ENCODE results near the gene FABP3. TPM values are rescaled to one million over a fixed set of nuclear protein-coding genes. Genes with fewer than 3 reads are reported as not detected.

FABP3 gene
- total and polyA plus RNA-seq, 2 of the 13 experiments (the other 11 are each of a cell fraction or from before 2014, with no cell fraction given) = 0.21 to 0.24 TPM

DNA sequence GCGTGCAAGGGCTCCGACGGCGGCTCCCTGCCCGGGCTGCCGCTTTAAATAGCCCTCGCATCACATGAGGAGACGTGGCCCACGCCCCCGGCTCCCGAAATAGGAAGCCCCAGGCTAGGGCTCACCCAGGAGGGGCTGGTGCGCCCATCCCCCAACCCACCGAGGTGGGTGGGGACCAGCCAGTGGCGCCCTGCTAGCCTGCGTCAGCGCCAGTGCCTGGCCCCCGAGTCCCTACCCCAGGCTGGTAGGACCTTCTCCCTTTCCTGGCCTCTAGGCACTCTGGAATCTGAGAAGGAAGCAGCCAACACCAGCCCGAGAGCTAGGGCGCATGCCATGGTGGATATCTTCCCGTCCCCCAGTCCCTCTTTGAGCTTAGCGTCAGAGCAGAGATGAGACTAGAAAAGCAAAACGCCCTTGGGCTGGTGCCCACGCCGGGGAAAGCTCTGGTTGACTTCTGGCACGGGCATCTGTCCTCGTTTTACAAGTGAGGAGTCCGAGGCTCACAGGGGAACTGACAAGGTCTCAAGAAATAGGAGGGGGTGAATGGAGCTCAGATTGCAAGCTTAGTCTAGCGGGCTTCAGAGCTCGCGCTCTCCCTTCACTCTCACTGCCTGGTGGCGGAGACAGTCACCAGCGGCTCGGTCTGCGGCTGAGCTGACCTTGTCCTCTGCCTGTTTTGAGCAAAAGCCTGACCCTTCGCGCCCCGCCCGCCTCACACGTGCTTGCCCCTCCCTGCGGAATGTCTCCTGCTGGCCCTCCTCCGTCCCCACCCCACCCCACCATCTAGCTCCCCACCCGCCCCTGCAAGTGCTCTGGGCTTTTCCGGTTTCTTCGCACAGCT, at the start of gene FABP3 (continued):
- TF ChIP-seq, protein P1, sequence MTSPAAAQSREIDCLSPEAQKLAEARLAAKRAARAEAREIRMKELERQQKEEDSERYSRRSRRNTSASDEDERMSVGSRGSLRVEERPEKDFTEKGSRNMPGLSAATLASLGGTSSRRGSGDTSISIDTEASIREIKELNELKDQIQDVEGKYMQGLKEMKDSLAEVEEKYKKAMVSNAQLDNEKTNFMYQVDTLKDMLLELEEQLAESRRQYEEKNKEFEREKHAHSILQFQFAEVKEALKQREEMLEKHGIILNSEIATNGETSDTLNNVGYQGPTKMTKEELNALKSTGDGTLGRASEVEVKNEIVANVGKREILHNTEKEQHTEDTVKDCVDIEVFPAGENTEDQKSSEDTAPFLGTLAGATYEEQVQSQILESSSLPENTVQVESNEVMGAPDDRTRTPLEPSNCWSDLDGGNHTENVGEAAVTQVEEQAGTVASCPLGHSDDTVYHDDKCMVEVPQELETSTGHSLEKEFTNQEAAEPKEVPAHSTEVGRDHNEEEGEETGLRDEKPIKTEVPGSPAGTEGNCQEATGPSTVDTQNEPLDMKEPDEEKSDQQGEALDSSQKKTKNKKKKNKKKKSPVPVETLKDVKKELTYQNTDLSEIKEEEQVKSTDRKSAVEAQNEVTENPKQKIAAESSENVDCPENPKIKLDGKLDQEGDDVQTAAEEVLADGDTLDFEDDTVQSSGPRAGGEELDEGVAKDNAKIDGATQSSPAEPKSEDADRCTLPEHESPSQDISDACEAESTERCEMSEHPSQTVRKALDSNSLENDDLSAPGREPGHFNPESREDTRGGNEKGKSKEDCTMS (CRISPR knock-in tag; conservative IDR thresholded peaks at IDR 0.05) = no peak
- TF ChIP-seq ESRRA (CRISPR knock-in tag; IDR thresholded peaks at IDR 0.05; ENCODE audit: low read depth) (peak; percentile 69; the same call in 1 of the 2 replicates), LCORL (IDR thresholded peaks at IDR 0.05) (no peak), LCORL (CRISPR knock-in tag; IDR thresholded peaks at IDR 0.05) (peak; percentile 75), SP5 (CRISPR knock-in tag; IDR thresholded peaks at IDR 0.05; ENCODE audit: borderline replicate concordance, low read depth) (peak; percentile 57; the same call in 1 of the 2 replicates), HHEX (CRISPR knock-in tag; IDR thresholded peaks at IDR 0.05) (no peak), HMG20A (CRISPR knock-in tag; IDR thresholded peaks at IDR 0.05; ENCODE audit: borderline replicate concordance) (no peak), NFE2L2 (IDR thresholded peaks at IDR 0.05; ENCODE audit: low read length) (no peak), ZFP36L1 (CRISPR knock-in tag; IDR thresholded peaks at IDR 0.05) (no peak), BHLHE40 (IDR thresholded peaks at IDR 0.05; ENCODE audit: low read length) (peak; percentile 90), ZSCAN9 (CRISPR knock-in tag; IDR thresholded peaks at IDR 0.05; ENCODE audit: borderline replicate concordance) (no peak)
- TF ChIP-seq, protein P2, sequence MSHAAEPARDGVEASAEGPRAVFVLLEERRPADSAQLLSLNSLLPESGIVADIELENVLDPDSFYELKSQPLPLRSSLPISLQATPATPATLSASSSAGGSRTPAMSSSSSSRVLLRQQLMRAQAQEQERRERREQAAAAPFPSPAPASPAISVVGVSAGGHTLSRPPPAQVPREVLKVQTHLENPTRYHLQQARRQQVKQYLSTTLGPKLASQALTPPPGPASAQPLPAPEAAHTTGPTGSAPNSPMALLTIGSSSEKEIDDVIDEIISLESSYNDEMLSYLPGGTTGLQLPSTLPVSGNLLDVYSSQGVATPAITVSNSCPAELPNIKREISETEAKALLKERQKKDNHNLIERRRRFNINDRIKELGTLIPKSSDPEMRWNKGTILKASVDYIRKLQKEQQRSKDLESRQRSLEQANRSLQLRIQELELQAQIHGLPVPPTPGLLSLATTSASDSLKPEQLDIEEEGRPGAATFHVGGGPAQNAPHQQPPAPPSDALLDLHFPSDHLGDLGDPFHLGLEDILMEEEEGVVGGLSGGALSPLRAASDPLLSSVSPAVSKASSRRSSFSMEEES (CRISPR knock-in tag; IDR thresholded peaks at IDR 0.05) = peak; percentile 65
- TF ChIP-seq, protein P3, sequence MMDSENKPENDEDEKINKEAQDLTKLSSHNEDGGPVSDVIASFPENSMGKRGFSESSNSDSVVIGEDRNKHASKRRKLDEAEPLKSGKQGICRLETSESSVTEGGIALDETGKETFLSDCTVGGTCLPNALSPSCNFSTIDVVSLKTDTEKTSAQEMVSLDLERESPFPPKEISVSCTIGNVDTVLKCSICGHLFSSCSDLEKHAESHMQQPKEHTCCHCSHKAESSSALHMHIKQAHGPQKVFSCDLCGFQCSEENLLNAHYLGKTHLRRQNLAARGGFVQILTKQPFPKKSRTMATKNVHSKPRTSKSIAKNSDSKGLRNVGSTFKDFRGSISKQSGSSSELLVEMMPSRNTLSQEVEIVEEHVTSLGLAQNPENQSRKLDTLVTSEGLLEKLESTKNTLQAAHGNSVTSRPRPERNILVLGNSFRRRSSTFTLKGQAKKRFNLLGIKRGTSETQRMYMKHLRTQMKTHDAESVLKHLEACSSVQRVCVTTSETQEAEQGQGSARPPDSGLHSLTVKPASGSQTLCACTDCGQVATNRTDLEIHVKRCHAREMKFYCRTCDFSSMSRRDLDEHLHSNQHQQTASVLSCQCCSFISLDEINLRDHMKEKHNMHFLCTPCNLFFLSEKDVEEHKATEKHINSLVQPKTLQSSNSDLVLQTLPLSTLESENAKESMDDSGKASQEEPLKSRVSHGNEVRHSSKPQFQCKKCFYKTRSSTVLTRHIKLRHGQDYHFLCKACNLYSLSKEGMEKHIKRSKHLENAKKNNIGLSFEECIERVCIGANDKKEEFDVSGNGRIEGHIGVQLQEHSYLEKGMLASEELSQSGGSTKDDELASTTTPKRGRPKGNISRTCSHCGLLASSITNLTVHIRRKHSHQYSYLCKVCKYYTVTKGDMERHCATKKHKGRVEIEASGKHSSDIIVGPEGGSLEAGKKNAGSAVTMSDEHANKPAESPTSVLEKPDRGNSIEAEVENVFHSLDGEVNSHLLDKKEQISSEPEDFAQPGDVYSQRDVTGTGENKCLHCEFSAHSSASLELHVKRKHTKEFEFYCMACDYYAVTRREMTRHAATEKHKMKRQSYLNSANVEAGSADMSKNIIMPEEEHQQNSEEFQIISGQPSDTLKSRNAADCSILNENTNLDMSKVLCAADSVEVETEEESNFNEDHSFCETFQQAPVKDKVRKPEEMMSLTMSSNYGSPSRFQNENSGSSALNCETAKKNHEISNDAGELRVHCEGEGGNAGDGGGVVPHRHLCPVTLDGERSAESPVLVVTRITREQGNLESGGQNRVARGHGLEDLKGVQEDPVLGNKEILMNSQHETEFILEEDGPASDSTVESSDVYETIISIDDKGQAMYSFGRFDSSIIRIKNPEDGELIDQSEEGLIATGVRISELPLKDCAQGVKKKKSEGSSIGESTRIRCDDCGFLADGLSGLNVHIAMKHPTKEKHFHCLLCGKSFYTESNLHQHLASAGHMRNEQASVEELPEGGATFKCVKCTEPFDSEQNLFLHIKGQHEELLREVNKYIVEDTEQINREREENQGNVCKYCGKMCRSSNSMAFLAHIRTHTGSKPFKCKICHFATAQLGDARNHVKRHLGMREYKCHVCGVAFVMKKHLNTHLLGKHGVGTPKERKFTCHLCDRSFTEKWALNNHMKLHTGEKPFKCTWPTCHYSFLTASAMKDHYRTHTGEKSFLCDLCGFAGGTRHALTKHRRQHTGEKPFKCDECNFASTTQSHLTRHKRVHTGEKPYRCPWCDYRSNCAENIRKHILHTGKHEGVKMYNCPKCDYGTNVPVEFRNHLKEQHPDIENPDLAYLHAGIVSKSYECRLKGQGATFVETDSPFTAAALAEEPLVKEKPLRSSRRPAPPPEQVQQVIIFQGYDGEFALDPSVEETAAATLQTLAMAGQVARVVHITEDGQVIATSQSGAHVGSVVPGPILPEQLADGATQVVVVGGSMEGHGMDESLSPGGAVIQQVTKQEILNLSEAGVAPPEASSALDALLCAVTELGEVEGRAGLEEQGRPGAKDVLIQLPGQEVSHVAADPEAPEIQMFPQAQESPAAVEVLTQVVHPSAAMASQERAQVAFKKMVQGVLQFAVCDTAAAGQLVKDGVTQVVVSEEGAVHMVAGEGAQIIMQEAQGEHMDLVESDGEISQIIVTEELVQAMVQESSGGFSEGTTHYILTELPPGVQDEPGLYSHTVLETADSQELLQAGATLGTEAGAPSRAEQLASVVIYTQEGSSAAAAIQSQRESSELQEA (CRISPR knock-in tag; IDR thresholded peaks at IDR 0.05; ENCODE audit: not compliant biosample characterization) = no peak
